Measurements from ENCODE around the gene SRPRA. TPM values are rescaled to one million over a fixed set of nuclear protein-coding genes. Genes with fewer than 3 reads are reported as not detected.

The SRPRA gene
- total RNA-seq, 1 donor = 99.5 TPM

DNA sequence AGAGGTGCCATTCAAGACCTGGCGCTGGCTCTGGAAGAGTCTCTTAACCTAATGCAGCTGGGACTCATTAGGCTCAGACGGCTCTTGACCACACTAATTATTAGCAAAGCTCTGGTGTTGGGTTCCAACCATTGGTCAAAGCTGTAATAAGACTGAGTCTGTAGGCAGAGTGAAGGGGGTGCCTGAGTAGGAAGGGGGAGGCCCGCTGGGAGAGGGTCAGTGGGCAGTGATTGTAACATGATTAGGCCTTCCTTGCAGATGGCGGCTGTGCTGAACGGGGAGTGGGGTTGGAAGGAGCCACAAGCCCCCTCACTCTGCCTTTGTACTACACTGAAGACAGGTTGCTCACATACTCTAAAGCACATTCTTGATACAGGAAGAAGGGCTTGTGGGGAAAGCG, 5.2 kb downstream of the SRPRA start:
- H2AFZ ChIP-seq (ENCODE audit: low read length) = no peak overlapping the region
- H3K4me1 ChIP-seq (ENCODE audit: insufficient read depth, low read length) = peaks cover 9% of the 10 kb centered on the region
- H3K27me3 ChIP-seq (ENCODE audit: insufficient read depth, low read length) = no peaks in the 10 kb centered on the region
- H3K4me3 ChIP-seq (ENCODE audit: insufficient read depth, low read length) = no peak overlapping the region
- H4K20me1 ChIP-seq (ENCODE audit: insufficient read depth, low read length) = peaks cover 4% of the 10 kb centered on the region
- H3K9me3 ChIP-seq (ENCODE audit: low read depth, low read length) = no peaks in the 10 kb centered on the region
- TF ChIP-seq, protein P1, sequence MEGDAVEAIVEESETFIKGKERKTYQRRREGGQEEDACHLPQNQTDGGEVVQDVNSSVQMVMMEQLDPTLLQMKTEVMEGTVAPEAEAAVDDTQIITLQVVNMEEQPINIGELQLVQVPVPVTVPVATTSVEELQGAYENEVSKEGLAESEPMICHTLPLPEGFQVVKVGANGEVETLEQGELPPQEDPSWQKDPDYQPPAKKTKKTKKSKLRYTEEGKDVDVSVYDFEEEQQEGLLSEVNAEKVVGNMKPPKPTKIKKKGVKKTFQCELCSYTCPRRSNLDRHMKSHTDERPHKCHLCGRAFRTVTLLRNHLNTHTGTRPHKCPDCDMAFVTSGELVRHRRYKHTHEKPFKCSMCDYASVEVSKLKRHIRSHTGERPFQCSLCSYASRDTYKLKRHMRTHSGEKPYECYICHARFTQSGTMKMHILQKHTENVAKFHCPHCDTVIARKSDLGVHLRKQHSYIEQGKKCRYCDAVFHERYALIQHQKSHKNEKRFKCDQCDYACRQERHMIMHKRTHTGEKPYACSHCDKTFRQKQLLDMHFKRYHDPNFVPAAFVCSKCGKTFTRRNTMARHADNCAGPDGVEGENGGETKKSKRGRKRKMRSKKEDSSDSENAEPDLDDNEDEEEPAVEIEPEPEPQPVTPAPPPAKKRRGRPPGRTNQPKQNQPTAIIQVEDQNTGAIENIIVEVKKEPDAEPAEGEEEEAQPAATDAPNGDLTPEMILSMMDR (IDR thresholded peaks at IDR 0.05; ENCODE audit: extremely low read depth, low read depth, low read length) = no peak
- H3K27ac ChIP-seq (ENCODE audit: low read depth, low read length) = no peak overlapping the region
- no peak for DNase-seq (ENCODE audit: insufficient read length, low spot score, missing footprints)
- H3K36me3 ChIP-seq (ENCODE audit: insufficient read depth, low read length) = peaks cover 72% of the 10 kb centered on the region
- no peak overlapping the region for H3K4me2 ChIP-seq (ENCODE audit: insufficient read depth, low read length)
- H3K79me2 ChIP-seq (ENCODE audit: insufficient read depth, low read length) = peaks cover 28% of the 10 kb centered on the region

DNA sequence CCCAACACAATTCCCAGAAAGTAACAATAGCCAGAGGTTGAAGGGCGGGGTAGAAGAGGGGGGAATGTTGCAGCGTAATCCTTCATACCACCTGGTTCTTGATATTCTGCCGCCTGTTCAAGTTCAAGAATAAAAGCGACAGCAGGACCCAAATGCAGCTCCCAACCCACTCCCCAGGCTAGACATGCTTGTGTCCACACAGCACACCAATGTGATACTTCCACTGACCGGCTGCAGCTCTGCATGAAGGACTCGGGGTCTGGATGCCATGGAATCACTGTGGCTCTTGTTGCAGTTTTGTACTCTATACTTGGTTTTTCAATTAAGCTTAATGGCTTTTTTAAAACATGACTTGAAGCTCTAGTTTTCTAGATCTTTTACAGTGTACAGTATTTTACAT, 6.5 kb downstream of the SRPRA start:
- TF ChIP-seq, protein P1 (IDR thresholded peaks at IDR 0.05; ENCODE audit: extremely low read depth, low read depth, low read length) = no peak
- Histone ChIP-seq H3K27ac (ENCODE audit: low read depth, low read length) (no peak overlapping the region), H3K9me3 (ENCODE audit: low read depth, low read length) (no peaks in the 10 kb centered on the region), H2AFZ (ENCODE audit: low read length) (no peak overlapping the region), H3K4me2 (ENCODE audit: insufficient read depth, low read length) (no peak overlapping the region), H3K27me3 (ENCODE audit: insufficient read depth, low read length) (no peaks in the 10 kb centered on the region), H3K4me3 (ENCODE audit: insufficient read depth, low read length) (no peak overlapping the region), H3K79me2 (ENCODE audit: insufficient read depth, low read length) (peaks cover 15% of the 10 kb centered on the region), H3K36me3 (ENCODE audit: insufficient read depth, low read length) (peaks cover 70% of the 10 kb centered on the region), H4K20me1 (ENCODE audit: insufficient read depth, low read length) (peaks cover 6% of the 10 kb centered on the region), H3K4me1 (ENCODE audit: insufficient read depth, low read length) (peaks cover 9% of the 10 kb centered on the region)
- DNase-seq (ENCODE audit: insufficient read length, low spot score, missing footprints) = no peak

DNA sequence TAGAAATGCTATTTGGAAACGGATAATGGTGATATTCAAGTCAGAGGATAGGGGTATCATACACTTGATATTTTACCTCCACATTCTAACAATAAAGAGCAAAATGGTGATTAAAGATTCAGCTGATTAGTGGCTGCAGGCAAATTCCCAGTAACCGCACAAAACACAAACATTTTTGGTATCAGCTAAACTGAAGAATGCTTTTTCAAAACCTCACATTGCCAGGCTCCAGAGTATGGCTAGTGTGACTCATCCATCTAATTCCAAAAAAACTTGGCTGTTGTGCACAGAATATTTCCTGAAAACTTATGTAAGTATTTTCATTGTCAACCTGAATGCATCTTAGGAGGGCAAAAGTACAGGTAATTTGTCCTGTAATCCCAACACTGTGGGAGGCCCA, 10.9 kb downstream of the SRPRA start:
- peaks cover 29% of the 10 kb centered on the region for H3K36me3 ChIP-seq (ENCODE audit: insufficient read depth, low read length)
- no peaks in the 10 kb centered on the region for H3K79me2 ChIP-seq (ENCODE audit: insufficient read depth, low read length)
- DNase-seq (ENCODE audit: insufficient read length, low spot score, missing footprints) = peak; percentile 92
- no peak overlapping the region for H3K4me2 ChIP-seq (ENCODE audit: insufficient read depth, low read length)
- H4K20me1 ChIP-seq (ENCODE audit: insufficient read depth, low read length) = peaks cover 6% of the 10 kb centered on the region
- TF ChIP-seq, protein P1 (IDR thresholded peaks at IDR 0.05; ENCODE audit: extremely low read depth, low read depth, low read length) = no peak
- H3K4me1 ChIP-seq (ENCODE audit: insufficient read depth, low read length) = peaks cover 11% of the 10 kb centered on the region
- no peak overlapping the region for H3K4me3 ChIP-seq (ENCODE audit: insufficient read depth, low read length)
- no peak overlapping the region for H2AFZ ChIP-seq (ENCODE audit: low read length)
- no peaks in the 10 kb centered on the region for H3K9me3 ChIP-seq (ENCODE audit: low read depth, low read length)
- no peaks in the 10 kb centered on the region for H3K27me3 ChIP-seq (ENCODE audit: insufficient read depth, low read length)
- H3K27ac ChIP-seq (ENCODE audit: low read depth, low read length) = no peak overlapping the region

DNA sequence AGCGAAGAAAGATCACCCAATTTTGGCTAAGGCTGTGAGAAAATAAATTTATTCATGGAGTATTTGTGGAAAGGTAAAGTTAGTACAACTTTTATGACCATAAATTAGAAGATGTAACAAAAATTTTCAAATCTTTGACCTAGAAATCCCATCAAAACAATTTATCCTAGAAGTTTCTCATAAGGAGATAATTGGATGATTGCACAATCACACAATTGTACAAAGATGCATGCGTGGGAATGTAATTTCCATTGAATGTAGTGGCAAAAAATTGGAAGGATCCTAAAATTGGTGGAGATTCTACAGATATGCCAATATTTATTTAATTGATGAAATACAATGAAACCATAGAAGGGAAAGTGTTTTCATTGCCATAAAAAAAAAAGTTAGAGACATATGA, 11.6 kb downstream of the SRPRA start:
- DNase-seq (ENCODE audit: insufficient read length, low spot score, missing footprints) = no peak
- H3K4me2 ChIP-seq (ENCODE audit: insufficient read depth, low read length) = no peak overlapping the region
- TF ChIP-seq, protein P1 (IDR thresholded peaks at IDR 0.05; ENCODE audit: extremely low read depth, low read depth, low read length) = no peak

More for the DNA sequence above, 11.6 kb downstream of the SRPRA start:
- no peaks in the 10 kb centered on the region for H3K9me3 ChIP-seq (ENCODE audit: low read depth, low read length)
- no peak overlapping the region for H2AFZ ChIP-seq (ENCODE audit: low read length)
- peaks cover 11% of the 10 kb centered on the region for H3K4me1 ChIP-seq (ENCODE audit: insufficient read depth, low read length)
- H3K27me3 ChIP-seq (ENCODE audit: insufficient read depth, low read length) = no peaks in the 10 kb centered on the region
- H4K20me1 ChIP-seq (ENCODE audit: insufficient read depth, low read length) = peaks cover 6% of the 10 kb centered on the region
- H3K4me3 ChIP-seq (ENCODE audit: insufficient read depth, low read length) = no peak overlapping the region
- H3K36me3 ChIP-seq (ENCODE audit: insufficient read depth, low read length) = peaks cover 23% of the 10 kb centered on the region
- H3K27ac ChIP-seq (ENCODE audit: low read depth, low read length) = no peak overlapping the region
- H3K79me2 ChIP-seq (ENCODE audit: insufficient read depth, low read length) = no peaks in the 10 kb centered on the region

All from osteoblast (primary cell).